ENCODE results near the gene RTL3. TPM values are rescaled to one million over a fixed set of nuclear protein-coding genes. Genes with fewer than 3 reads are reported as not detected.
A peak's percentile ranks its signal among the peaks of the same experiment; 100 is the strongest.

Gene RTL3
- total and polyA plus RNA-seq, 2 donors from 2014 or later: not detected

- Histone ChIP-seq H3K27ac (ENCODE audit: low read depth in 2 of 2, low read length in 2 of 2) (no peak overlapping the region), H3K4me3 (ENCODE audit: low read length in 3 of 3) (no peak overlapping the region), H3K36me3 (ENCODE audit: control insufficient read depth in 2 of 3, insufficient read depth in 3 of 3, low read length in 3 of 3) (no peaks in the 10 kb centered on the region), H3K9ac (ENCODE audit: low read length in 3 of 3) (no peak overlapping the region), H3K27me3 (ENCODE audit: control insufficient read depth, insufficient read depth, low read length) (peaks cover 2% of the 10 kb centered on the region), H3K4me1 (ENCODE audit: control insufficient read depth in 2 of 3, insufficient read depth in 2 of 3, low read depth in 1 of 3, low read length in 3 of 3) (no peaks in the 10 kb centered on the region), H3K9me3 (ENCODE audit: control insufficient read depth in 2 of 3, insufficient read depth in 1 of 3, low read length in 3 of 3) (no peaks in the 10 kb centered on the region)
- FAIRE-seq (no peak), DNase-seq (no peak)
- intact Hi-C loops (cut with DNase I): no loop called here
- no peak for TF ChIP-seq CTCF (IDR thresholded peaks at IDR 0.05; ENCODE audit: borderline replicate concordance, extremely low read depth, insufficient read depth)
Observed at GRCh38 chrX:78706071-78706470, 46.9 kb upstream of the RTL3 start.

- TF ChIP-seq CTCF (IDR thresholded peaks at IDR 0.05; ENCODE audit: borderline replicate concordance, extremely low read depth, insufficient read depth): no peak
- H3K36me3 ChIP-seq (ENCODE audit: control insufficient read depth in 2 of 3, insufficient read depth in 3 of 3, low read length in 3 of 3): no peaks in the 10 kb centered on the region
- H3K27ac ChIP-seq (ENCODE audit: low read depth in 2 of 2, low read length in 2 of 2): no peak overlapping the region
- no peaks in the 10 kb centered on the region for H3K27me3 ChIP-seq (ENCODE audit: control insufficient read depth, insufficient read depth, low read length)
- DNase-seq (peak in 2 of 5 donors; percentile 6 to 26), FAIRE-seq (no peak)
- intact Hi-C loops (cut with DNase I): no loop called here
- H3K9me3 ChIP-seq (ENCODE audit: control insufficient read depth in 2 of 3, insufficient read depth in 1 of 3, low read length in 3 of 3): peaks cover 0 to 1% (median 0%) of the 10 kb centered on the region in 3 donors
- no peaks in the 10 kb centered on the region for H3K4me1 ChIP-seq (ENCODE audit: control insufficient read depth in 2 of 3, insufficient read depth in 2 of 3, low read depth in 1 of 3, low read length in 3 of 3)
- H3K4me3 ChIP-seq (ENCODE audit: low read length in 3 of 3): no peak overlapping the region
- H3K9ac ChIP-seq (ENCODE audit: low read length in 3 of 3): no peak overlapping the region
Observed at GRCh38 chrX:78693536-78693935, 34.4 kb upstream of the RTL3 start.

GRCh38 chrX:78693012-78693411, 33.9 kb upstream of the RTL3 start:
- intact Hi-C loops (cut with DNase I): no loop called here
- DNase-seq (peak in 2 of 5 donors; percentile 19 to 57), FAIRE-seq (no peak)
- H3K27ac ChIP-seq (ENCODE audit: low read depth in 2 of 2, low read length in 2 of 2): no peak overlapping the region
- no peak for TF ChIP-seq CTCF (IDR thresholded peaks at IDR 0.05; ENCODE audit: borderline replicate concordance, extremely low read depth, insufficient read depth)
- no peak overlapping the region for H3K9ac ChIP-seq (ENCODE audit: low read length in 3 of 3)
- H3K4me3 ChIP-seq (ENCODE audit: low read length in 3 of 3): no peak overlapping the region
- H3K36me3 ChIP-seq (ENCODE audit: control insufficient read depth in 2 of 3, insufficient read depth in 3 of 3, low read length in 3 of 3): no peaks in the 10 kb centered on the region
- H3K9me3 ChIP-seq (ENCODE audit: control insufficient read depth in 2 of 3, insufficient read depth in 1 of 3, low read length in 3 of 3): peaks cover 0 to 1% (median 0%) of the 10 kb centered on the region in 3 donors
- no peaks in the 10 kb centered on the region for H3K4me1 ChIP-seq (ENCODE audit: control insufficient read depth in 2 of 3, insufficient read depth in 2 of 3, low read depth in 1 of 3, low read length in 3 of 3)
- no peaks in the 10 kb centered on the region for H3K27me3 ChIP-seq (ENCODE audit: control insufficient read depth, insufficient read depth, low read length)

GRCh38 chrX:78687586-78687985, 28.5 kb upstream of the RTL3 start:
- Histone ChIP-seq H3K27me3 (ENCODE audit: control insufficient read depth, insufficient read depth, low read length) (no peaks in the 10 kb centered on the region), H3K36me3 (ENCODE audit: control insufficient read depth in 2 of 3, insufficient read depth in 3 of 3, low read length in 3 of 3) (no peaks in the 10 kb centered on the region), H3K27ac (ENCODE audit: low read depth in 2 of 2, low read length in 2 of 2) (no peak overlapping the region), H3K4me1 (ENCODE audit: control insufficient read depth in 2 of 3, insufficient read depth in 2 of 3, low read depth in 1 of 3, low read length in 3 of 3) (no peaks in the 10 kb centered on the region), H3K4me3 (ENCODE audit: low read length in 3 of 3) (no peak overlapping the region), H3K9me3 (ENCODE audit: control insufficient read depth in 2 of 3, insufficient read depth in 1 of 3, low read length in 3 of 3) (peaks cover 0 to 1% (median 0%) of the 10 kb centered on the region in 3 donors), H3K9ac (ENCODE audit: low read length in 3 of 3) (no peak overlapping the region)
- intact Hi-C loops (cut with DNase I): no loop called here
- TF ChIP-seq CTCF (IDR thresholded peaks at IDR 0.05; ENCODE audit: borderline replicate concordance, extremely low read depth, insufficient read depth): no peak
- DNase-seq: no peak
- no peak for FAIRE-seq
